Measurements from ENCODE around the gene CRTC2. TPM values are rescaled to one million over a fixed set of nuclear protein-coding genes. Genes with fewer than 3 reads are reported as not detected.
"Not testable (repeated sequence)": the region's sequence is repeated elsewhere in the genome, so short reads cannot be mapped to it uniquely, and the experiment has no call there.

CRTC2 gene
- total and polyA plus RNA-seq, 5 donors, result 23.4 to 32.8 (median 26.9) TPM

DNA sequence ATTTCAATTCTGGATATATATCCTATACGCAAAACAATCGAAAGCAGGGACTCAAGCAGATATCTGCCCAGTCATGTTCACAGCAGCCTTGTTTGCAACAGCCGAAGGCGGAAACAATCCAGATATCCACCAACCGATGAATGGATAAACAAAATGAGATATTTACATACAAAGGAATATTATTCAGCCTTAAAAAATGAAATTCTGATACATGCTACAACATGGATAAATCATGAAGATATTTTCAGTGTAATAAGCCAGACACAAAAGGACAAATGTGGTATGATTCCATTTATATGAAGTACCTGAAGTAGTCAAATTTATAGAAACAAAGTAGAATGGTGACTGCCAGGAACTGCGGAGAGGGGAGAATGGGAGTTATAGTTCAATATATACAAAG, 51.3 kb downstream of the CRTC2 start:
- Histone ChIP-seq H3K9me3 (ENCODE audit: control insufficient read depth, low read length) (no peaks in the 10 kb centered on the region), H3K27ac (ENCODE audit: low read length) (no peak overlapping the region), H3K27me3 (ENCODE audit: control insufficient read depth, insufficient read depth) (no peaks in the 10 kb centered on the region), H3K4me1 (ENCODE audit: control insufficient read depth, insufficient read depth, low read length) (peaks cover 2% of the 10 kb centered on the region), H3K4me3 (ENCODE audit: low read length) (no peak overlapping the region)
- intact Hi-C loops (cut with DNase I), result no loop called here
- no peak for ATAC-seq
- WGBS, result 89% methylated on average over 6 of the region's 6 CpGs
- DNase-seq, result no peak

DNA sequence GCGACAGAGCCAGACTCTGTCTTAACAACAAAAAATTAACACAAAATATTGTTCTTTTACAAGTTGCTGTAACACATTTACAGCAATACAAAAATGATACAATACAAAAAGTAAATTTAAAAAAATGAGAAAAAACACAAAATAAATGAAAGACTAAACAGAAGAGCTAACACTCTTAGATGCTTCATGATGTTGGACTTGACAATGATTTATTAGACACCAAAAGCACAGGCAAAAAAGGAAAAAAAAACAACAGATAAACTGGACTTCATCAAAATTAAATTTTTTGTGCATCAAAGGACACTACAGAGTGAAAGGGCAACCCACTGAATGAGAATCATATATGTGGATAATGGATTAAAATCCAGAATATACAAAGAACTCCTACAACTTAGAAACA, 52.0 kb downstream of the CRTC2 start:
- 96% methylated on average over 1 of the region's 1 CpG for WGBS
- no peaks in the 10 kb centered on the region for H3K27me3 ChIP-seq (ENCODE audit: control insufficient read depth, insufficient read depth)

DNA sequence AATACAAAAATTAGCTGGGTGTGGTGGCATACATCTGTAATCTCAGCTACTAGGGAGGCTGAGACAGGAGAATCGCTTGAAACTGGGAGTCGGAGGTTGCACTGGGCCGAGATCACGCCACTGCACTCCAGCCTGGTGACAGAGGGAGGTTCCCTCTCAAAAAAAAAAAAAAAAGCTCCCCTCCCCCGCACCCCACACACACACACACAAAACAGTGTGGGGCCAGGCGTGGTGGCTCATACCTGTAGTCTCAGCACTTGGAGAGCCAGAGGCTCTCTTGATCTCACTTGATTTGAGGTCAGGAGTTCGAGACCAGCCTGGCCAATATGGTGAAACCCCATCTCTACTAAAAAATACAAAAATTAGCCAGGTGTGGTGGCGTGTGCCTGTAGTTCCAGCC, 52.5 kb downstream of the CRTC2 start:
- intact Hi-C loops (cut with DNase I); ATAC-seq; H3K4me3 ChIP-seq (ENCODE audit: low read length); H3K4me1 ChIP-seq (ENCODE audit: control insufficient read depth, insufficient read depth, low read length); H3K27me3 ChIP-seq (ENCODE audit: control insufficient read depth, insufficient read depth); H3K9me3 ChIP-seq (ENCODE audit: control insufficient read depth, low read length); H3K27ac ChIP-seq (ENCODE audit: low read length); DNase-seq: not testable (repeated sequence)
- WGBS, result 97% methylated on average over 8 of the region's 8 CpGs

More for the DNA sequence above, 52.0 kb downstream of the CRTC2 start:
- intact Hi-C loops (cut with DNase I), result no loop called here
- Histone ChIP-seq H3K27ac (ENCODE audit: low read length) (no peak overlapping the region), H3K9me3 (ENCODE audit: control insufficient read depth, low read length) (no peaks in the 10 kb centered on the region), H3K4me3 (ENCODE audit: low read length) (no peak overlapping the region), H3K4me1 (ENCODE audit: control insufficient read depth, insufficient read depth, low read length) (peaks cover 2% of the 10 kb centered on the region)
- ATAC-seq, result no peak
- no peak for DNase-seq

DNA sequence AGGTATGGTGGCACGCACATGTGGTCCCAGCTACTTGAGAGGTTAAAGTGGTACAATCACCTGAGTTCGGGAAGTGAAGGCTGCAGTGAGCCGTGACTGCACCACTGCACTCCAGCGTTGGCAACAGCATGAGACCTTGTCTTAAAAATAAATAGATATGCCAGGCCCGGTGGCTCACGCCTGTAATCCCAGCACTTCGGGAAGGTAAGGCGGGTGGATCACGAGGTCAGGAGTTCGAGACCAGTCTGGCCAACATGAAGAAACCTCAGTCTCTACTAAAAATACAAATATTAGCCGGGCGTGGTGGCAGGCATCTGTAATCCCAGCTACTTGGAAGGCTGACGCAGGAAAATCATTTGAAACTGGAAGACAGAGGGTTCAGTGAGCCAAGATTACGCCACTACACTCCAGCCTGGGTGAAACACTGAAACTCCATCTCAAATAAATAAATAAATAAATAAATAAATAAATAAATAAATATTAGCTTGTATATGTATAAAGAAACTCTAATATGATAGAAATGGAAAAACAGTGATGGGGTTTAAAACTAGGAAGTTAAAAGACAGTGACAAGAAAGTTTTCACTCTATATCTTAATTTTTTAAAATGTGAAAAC, 54.5 kb downstream of the CRTC2 start:
- no peaks in the 10 kb centered on the region for H3K9me3 ChIP-seq (ENCODE audit: control insufficient read depth, low read length)
- peak overlapping the region; percentile 68 for H3K27ac ChIP-seq (ENCODE audit: low read length)
- WGBS, result 80% methylated on average over 14 of the region's 14 CpGs
- DNase-seq, result peak in 1 of 3 donors; percentile 36
- intact Hi-C loops (cut with DNase I), result no loop called here
- peak in 1 of 2 donors; percentile 60 for ATAC-seq
- peaks cover 2% of the 10 kb centered on the region for H3K4me1 ChIP-seq (ENCODE audit: control insufficient read depth, insufficient read depth, low read length)
- H3K4me3 ChIP-seq (ENCODE audit: low read length), result no peak overlapping the region
- H3K27me3 ChIP-seq (ENCODE audit: control insufficient read depth, insufficient read depth), result no peaks in the 10 kb centered on the region

GRCh38 chr1:153899509-153899908, 58.9 kb downstream of the CRTC2 start:
- no peaks in the 10 kb centered on the region for H3K9me3 ChIP-seq (ENCODE audit: control insufficient read depth, low read length)
- DNase-seq (no peak), ATAC-seq (no peak)
- H3K4me1 ChIP-seq (ENCODE audit: control insufficient read depth, insufficient read depth, low read length), result no peaks in the 10 kb centered on the region
- no peak overlapping the region for H3K4me3 ChIP-seq (ENCODE audit: low read length)
- WGBS, result 87% methylated on average over 6 of the region's 6 CpGs
- intact Hi-C loops (cut with DNase I), result no loop called here
- H3K27me3 ChIP-seq (ENCODE audit: control insufficient read depth, insufficient read depth), result no peaks in the 10 kb centered on the region
- H3K27ac ChIP-seq (ENCODE audit: low read length), result no peak overlapping the region

Small RNAs within 50 kb of the gene (microRNA-seq; reads per million reads assigned to microRNA genes)
- 0.42 to 0.54 reads per million in 2 donors for gene MIR6737

Other genes starting within 250 kb of the CRTC2 start
- 10 to 100 TPM; 30.6 to 41.8 (median 33.7) TPM for gene INTS3, start 230.6 kb downstream of the CRTC2 start, total RNA-seq
- gene INTS3, start 230.6 kb downstream of the CRTC2 start, polyA plus RNA-seq, result 26.4 TPM
- 10 to 100 TPM; 16.9 to 22.0 (median 20.1) TPM for gene SLC27A3, start 183.2 kb downstream of the CRTC2 start, total RNA-seq
- gene SLC27A3, start 183.2 kb downstream of the CRTC2 start, polyA plus RNA-seq, result 26.5 TPM
- gene GATAD2B, start 35.6 kb downstream of the CRTC2 start, total RNA-seq, result 10 to 100 TPM; 35.8 to 50.1 (median 42.6) TPM
- 7.2 TPM for gene GATAD2B, start 35.6 kb downstream of the CRTC2 start, polyA plus RNA-seq
- gene DENND4B, start 11.9 kb downstream of the CRTC2 start, total RNA-seq, result 10 to 100 TPM; 40.6 to 48.7 (median 41.7) TPM
- gene DENND4B, start 11.9 kb downstream of the CRTC2 start, polyA plus RNA-seq, result 32.0 TPM
- gene SLC39A1, start 4.9 kb upstream of the CRTC2 start, total RNA-seq, result 10 to 100 TPM; 61.2 to 71.4 (median 65.1) TPM
- 61.3 TPM for gene SLC39A1, start 4.9 kb upstream of the CRTC2 start, polyA plus RNA-seq
- 1 to 10 TPM; 4.3 to 6.0 (median 4.8) TPM for gene CREB3L4, start 9.3 kb upstream of the CRTC2 start, total RNA-seq
- 6.0 TPM for gene CREB3L4, start 9.3 kb upstream of the CRTC2 start, polyA plus RNA-seq
- 100 to 1,000 TPM in 2 of 4 donors, 10 to 100 TPM in 2; 92.1 to 108 (median 102) TPM for gene JTB, start 19.1 kb upstream of the CRTC2 start, total RNA-seq
- gene JTB, start 19.1 kb upstream of the CRTC2 start, polyA plus RNA-seq, result 143 TPM
- gene RAB13, start 27.7 kb upstream of the CRTC2 start, total RNA-seq, result 10 to 100 TPM; 62.2 to 78.2 (median 69.5) TPM
- gene RAB13, start 27.7 kb upstream of the CRTC2 start, polyA plus RNA-seq, result 103 TPM
- 1,000 to 10,000 TPM; 1,034 to 1,449 (median 1,261) TPM for gene RPS27, start 32.1 kb upstream of the CRTC2 start, total RNA-seq
- 5,589 TPM for gene RPS27, start 32.1 kb upstream of the CRTC2 start, polyA plus RNA-seq
- gene NUP210L, start 196.5 kb upstream of the CRTC2 start, total RNA-seq, result under 1 TPM; 0.09 to 0.88 (median 0.18) TPM
- gene NUP210L, start 196.5 kb upstream of the CRTC2 start, polyA plus RNA-seq, result not detected
- gene TPM3, start 233.5 kb upstream of the CRTC2 start, total RNA-seq, result 100 to 1,000 TPM; 202 to 594 (median 262) TPM
- gene TPM3, start 233.5 kb upstream of the CRTC2 start, polyA plus RNA-seq, result 391 TPM
- not detected for gene CFAP141, start 247.7 kb upstream of the CRTC2 start, total RNA-seq
- gene CFAP141, start 247.7 kb upstream of the CRTC2 start, polyA plus RNA-seq, result not detected